ENCODE data around the gene NACC1. TPM values are rescaled to one million over a fixed set of nuclear protein-coding genes. Genes with fewer than 3 reads are reported as not detected.

NACC1 gene
- total RNA-seq, 3 donors from 2014 or later (not counting 1 experiment from before 2014, with no cell fraction given), result 41.2 to 48.7 (median 43.4) TPM

GRCh38 chr19:13116282-13117175 lies 1.5 kb upstream of the NACC1 start, which contains the start of gene TRMT1:
Gene TRMT1 (minus strand): TSS chr19:13116740. CDS start chr19:13116399, 341 bp downstream.
- peaks cover 5% of the 10 kb centered on the region for H3K36me3 ChIP-seq (ENCODE audit: control insufficient read depth, insufficient read depth, low read length)
- Mint-ChIP-seq H3K36me3 (no peaks in the 10 kb centered on the region), H3K27me3 (ENCODE audit: low read depth in 2 of 2) (no peaks in the 10 kb centered on the region), H3K27ac (peak within 1 kb of the TSS; percentile 88 to 93), H3K9me3 (no peaks in the 10 kb centered on the region), H3K4me3 (peak within 1 kb of the TSS; percentile 99), H3K4me1 (peaks cover 38 to 52% of the 10 kb centered on the region in 2 donors)
- H3K27ac ChIP-seq (ENCODE audit: low read length), result peak within 1 kb of the TSS; percentile 41
- peaks cover 51% of the 10 kb centered on the region for H3K4me1 ChIP-seq (ENCODE audit: control insufficient read depth, insufficient read depth, low read length)
- no peak for TF ChIP-seq CTCF (IDR thresholded peaks at IDR 0.05)
- WGBS (ENCODE audit: insufficient coverage), result under 1% methylated on average over 51 of the region's 51 CpGs
- ATAC-seq, result peak; percentile 63 to 77 (median 70)
- H3K4me3 ChIP-seq (ENCODE audit: low read length), result peak within 1 kb of the TSS; percentile 68
- DNase-seq, result peak; percentile 85 to 93
- no peaks in the 10 kb centered on the region for H3K27me3 ChIP-seq (ENCODE audit: control insufficient read depth, insufficient read depth, low read length)
- no peaks in the 10 kb centered on the region for H3K9me3 ChIP-seq (ENCODE audit: control insufficient read depth, insufficient read depth, low read length)
- intact Hi-C loops (cut with micrococcal nuclease), result loop anchor here (1.0 to 2.0 kb wide), 2 partner anchors 14 to 36 kb away; partner anchors contain the start of gene LYL1

GRCh38 chr19:13117176-13117771 lies 790 bp upstream of the NACC1 start:
- ATAC-seq (peak in 2 of 3 donors; percentile 3 to 9), DNase-seq (peak in 1 of 2 donors; percentile 64)
- H3K36me3 ChIP-seq (ENCODE audit: control insufficient read depth, insufficient read depth, low read length), result peaks cover 5% of the 10 kb centered on the region
- H3K27me3 Mint-ChIP-seq (ENCODE audit: low read depth in 2 of 2), result no peaks in the 10 kb centered on the region
- H3K4me1 ChIP-seq (ENCODE audit: control insufficient read depth, insufficient read depth, low read length), result peaks cover 58% of the 10 kb centered on the region
- H3K9me3 Mint-ChIP-seq, result no peaks in the 10 kb centered on the region
- peaks cover 45 to 59% of the 10 kb centered on the region in 2 donors for H3K4me1 Mint-ChIP-seq
- intact Hi-C loops (cut with micrococcal nuclease), result loop anchor here (2.0 kb wide), 1 partner anchor 14 kb away; the partner anchor contains the start of gene LYL1
- peak overlapping the region; percentile 88 to 93 for H3K27ac Mint-ChIP-seq
- TF ChIP-seq CTCF (IDR thresholded peaks at IDR 0.05), result no peak
- peak overlapping the region; percentile 41 for H3K27ac ChIP-seq (ENCODE audit: low read length)
- H3K9me3 ChIP-seq (ENCODE audit: control insufficient read depth, insufficient read depth, low read length), result no peaks in the 10 kb centered on the region
- peak overlapping the region; percentile 68 for H3K4me3 ChIP-seq (ENCODE audit: low read length)
- peak overlapping the region; percentile 99 for H3K4me3 Mint-ChIP-seq
- 16% methylated on average over 20 of the region's 20 CpGs for WGBS (ENCODE audit: insufficient coverage)
- H3K36me3 Mint-ChIP-seq, result no peaks in the 10 kb centered on the region
- no peaks in the 10 kb centered on the region for H3K27me3 ChIP-seq (ENCODE audit: control insufficient read depth, insufficient read depth, low read length)

GRCh38 chr19:13118424-13119193 lies 545 bp downstream of the NACC1 start:
- peak overlapping the region; percentile 74 for H3K4me3 ChIP-seq (ENCODE audit: low read length)
- peaks cover 5% of the 10 kb centered on the region for H3K36me3 ChIP-seq (ENCODE audit: control insufficient read depth, insufficient read depth, low read length)
- TF ChIP-seq CTCF (IDR thresholded peaks at IDR 0.05), result no peak
- Mint-ChIP-seq H3K36me3 (no peaks in the 10 kb centered on the region), H3K4me3 (peak overlapping the region; percentile 83), H3K27ac (peak overlapping the region; percentile 36 to 74), H3K4me1 (peaks cover 53 to 72% of the 10 kb centered on the region in 2 donors), H3K9me3 (no peaks in the 10 kb centered on the region), H3K27me3 (ENCODE audit: low read depth in 2 of 2) (no peaks in the 10 kb centered on the region)
- H3K27ac ChIP-seq (ENCODE audit: low read length), result peak overlapping the region; percentile 3
- DNase-seq (peak in 1 of 2 donors; percentile 44), ATAC-seq (peak in 1 of 3 donors; percentile 1)
- peaks cover 71% of the 10 kb centered on the region for H3K4me1 ChIP-seq (ENCODE audit: control insufficient read depth, insufficient read depth, low read length)
- under 1% methylated on average over 57 of the region's 57 CpGs for WGBS (ENCODE audit: insufficient coverage)
- H3K9me3 ChIP-seq (ENCODE audit: control insufficient read depth, insufficient read depth, low read length), result no peaks in the 10 kb centered on the region
- no peaks in the 10 kb centered on the region for H3K27me3 ChIP-seq (ENCODE audit: control insufficient read depth, insufficient read depth, low read length)
- intact Hi-C loops (cut with micrococcal nuclease), result no loop called here
